Right atrium auricular region (tissue), 2 donors: ENCODE results near the gene LSS. TPM values are rescaled to one million over a fixed set of nuclear protein-coding genes. Genes with fewer than 3 reads are reported as not detected.

Experiments
- DNase-seq: peaks from one replicate; pipeline ENCODE4 v3.0.0-alpha.2; 2019; ENCODE audit warnings: low spot score
- H3K27ac ChIP-seq, 2 donors: fragments of 200-600 bp; sonication (generic); 1 replicate in 1 of 2; 2 replicates in 1 of 2; pipeline ENCODE4 v1.5.1; 2016 to 2019
- H3K27me3 ChIP-seq, 2 donors: fragments of 200-600 bp; sonication (generic); one replicate each; pipeline versions ENCODE4 v1.5.1 to v1.6.0; 2017 to 2019
- H3K36me3 ChIP-seq: fragments of 200-600 bp; sonication (generic); one replicate; pipeline ENCODE4 v1.5.1; 2016
- H3K4me1 ChIP-seq, 2 donors: fragments of 200-600 bp; sonication (generic); one replicate each; pipeline versions ENCODE4 v1.5.1 to v1.6.0; 2017 to 2019
- H3K4me3 ChIP-seq, 2 donors: fragments of 200-600 bp; sonication (generic); 1 replicate in 1 of 2; 2 replicates in 1 of 2; pipeline ENCODE4 v1.5.1; 2017 to 2019; ENCODE audit warnings: mild to moderate bottlenecking in 1 of 2, moderate library complexity in 1 of 2
- H3K9me3 ChIP-seq, 2 donors: fragments of 200-600 bp; sonication (generic); one replicate each; pipeline ENCODE4 v1.5.1; 2019
- CTCF ChIP-seq, 2 donors: fragments of 200-600 bp; sonication (generic); IDR thresholded peaks; one replicate each; pipeline ENCODE4 v1.5.1; 2019; ENCODE audit warnings: antibody characterized with exemption in 2 of 2
- total RNA-seq, 2 donors: library from RNA; depleted of rRNA; stranded (reverse); fragments of >200 nt; gene quantifications; one replicate each; pipeline ENCODE4 v1.1.0, GENCODE V29; 2016

The LSS gene
- total RNA-seq, 2 donors from 2014 or later, result 31.4 to 36.6 TPM

- Histone ChIP-seq H3K9me3 (no peaks in the 10 kb centered on the region), H3K4me3 (no peak overlapping the region), H3K27me3 (no peaks in the 10 kb centered on the region), H3K4me1 (no peaks in the 10 kb centered on the region), H3K27ac (no peak overlapping the region), H3K36me3 (peaks cover 74% of the 10 kb centered on the region)
- DNase-seq, result no peak
- TF ChIP-seq CTCF (IDR thresholded peaks at IDR 0.05), result no peak
Measured at GRCh38 chr21:46207006-46207919, 21.3 kb downstream of the LSS start.

DNA sequence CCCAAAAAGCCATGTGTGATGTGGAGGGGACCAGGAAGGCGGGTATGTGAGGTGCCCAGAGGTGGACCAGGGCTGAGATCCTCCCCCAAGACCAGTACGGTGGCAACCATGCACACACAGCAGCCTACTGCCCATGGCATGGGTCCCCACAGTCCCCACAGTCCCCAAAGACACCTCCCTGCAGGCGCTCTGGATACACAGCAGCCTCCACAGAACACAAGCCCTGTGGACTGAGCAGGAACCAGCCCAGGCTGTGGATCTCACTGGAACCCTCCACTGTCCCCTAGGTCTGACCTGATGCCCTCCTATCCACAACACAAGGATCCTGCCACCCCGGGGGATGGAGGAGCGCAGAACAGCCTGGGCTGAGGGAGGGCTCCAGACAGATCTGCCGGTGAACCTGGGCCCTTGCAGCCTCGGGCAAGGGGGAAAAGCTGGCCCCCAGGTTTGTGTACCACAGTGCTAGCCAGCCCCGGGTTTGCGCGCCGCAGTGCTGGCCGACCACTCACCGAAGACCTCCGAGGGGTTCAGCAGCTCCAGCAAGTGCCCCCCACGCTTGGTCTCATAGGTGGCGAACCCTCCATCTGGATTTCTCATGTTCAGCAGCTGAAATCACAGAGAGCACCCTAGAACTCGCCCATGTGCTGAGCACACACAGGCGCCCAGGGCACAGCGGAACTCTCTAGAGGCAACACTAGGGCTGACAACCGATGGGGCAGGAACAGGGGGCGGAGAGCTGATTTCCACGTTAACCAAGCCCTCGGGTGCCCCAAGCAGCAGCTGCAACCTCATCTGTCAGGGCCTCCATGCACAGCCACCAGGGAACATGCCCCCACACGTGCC lies 22.2 kb downstream of the LSS start:
- no peak overlapping the region for H3K4me3 ChIP-seq
- no peaks in the 10 kb centered on the region for H3K9me3 ChIP-seq
- H3K36me3 ChIP-seq, result peaks cover 74% of the 10 kb centered on the region
- no peak overlapping the region for H3K27ac ChIP-seq
- no peak for TF ChIP-seq CTCF (IDR thresholded peaks at IDR 0.05)
- no peaks in the 10 kb centered on the region for H3K27me3 ChIP-seq
- no peaks in the 10 kb centered on the region for H3K4me1 ChIP-seq
- no peak for DNase-seq

DNA sequence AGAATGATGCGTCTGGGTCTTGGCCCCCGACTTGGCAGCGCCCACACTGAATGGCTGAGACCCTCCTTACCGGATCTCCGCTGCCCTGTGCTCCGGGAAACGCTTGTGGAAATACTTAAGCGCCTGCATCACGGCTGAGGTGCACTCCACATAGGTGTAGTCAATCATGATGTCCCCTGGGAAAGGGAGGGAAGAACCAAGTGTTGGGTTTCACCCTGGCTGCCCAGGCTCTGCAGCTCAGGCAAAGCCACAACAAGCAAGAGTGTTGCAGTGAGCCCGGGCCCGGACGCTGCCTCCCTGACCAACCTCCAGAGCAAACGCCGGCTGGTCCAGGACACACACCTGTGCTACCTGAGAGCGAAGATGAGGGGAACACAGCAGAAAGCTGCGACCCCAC lies 22.8 kb downstream of the LSS start:
- peaks cover 74% of the 10 kb centered on the region for H3K36me3 ChIP-seq
- no peak overlapping the region for H3K4me3 ChIP-seq
- no peaks in the 10 kb centered on the region for H3K27me3 ChIP-seq
- no peaks in the 10 kb centered on the region for H3K9me3 ChIP-seq
- H3K4me1 ChIP-seq, result no peaks in the 10 kb centered on the region
- no peak overlapping the region for H3K27ac ChIP-seq
- TF ChIP-seq CTCF (IDR thresholded peaks at IDR 0.05), result no peak
- no peak for DNase-seq

DNA sequence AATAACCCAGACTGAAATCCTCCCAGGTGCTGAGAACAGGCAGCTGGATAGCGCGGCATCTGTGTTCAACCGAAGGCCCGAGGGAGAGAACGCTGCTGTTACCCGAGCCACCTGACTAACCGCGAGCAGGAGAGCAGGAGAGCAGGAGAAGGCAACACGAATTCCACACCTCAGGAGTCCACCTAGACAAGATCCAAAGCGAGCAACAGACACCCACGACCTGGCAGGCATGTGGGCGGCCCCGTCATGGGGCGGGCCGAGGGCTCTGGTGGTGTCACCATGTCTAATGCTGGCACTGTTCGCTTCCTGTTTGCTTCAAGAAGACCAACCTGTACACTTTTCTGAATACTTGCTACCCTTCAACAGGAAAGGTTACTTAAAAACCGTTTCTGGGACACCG lies 23.4 kb downstream of the LSS start:
- no peak overlapping the region for H3K27ac ChIP-seq
- H3K4me3 ChIP-seq, result no peak overlapping the region
- no peak for DNase-seq
- no peaks in the 10 kb centered on the region for H3K9me3 ChIP-seq
- no peaks in the 10 kb centered on the region for H3K4me1 ChIP-seq
- TF ChIP-seq CTCF (IDR thresholded peaks at IDR 0.05), result no peak
- peaks cover 69% of the 10 kb centered on the region for H3K36me3 ChIP-seq
- H3K27me3 ChIP-seq, result no peaks in the 10 kb centered on the region

DNA sequence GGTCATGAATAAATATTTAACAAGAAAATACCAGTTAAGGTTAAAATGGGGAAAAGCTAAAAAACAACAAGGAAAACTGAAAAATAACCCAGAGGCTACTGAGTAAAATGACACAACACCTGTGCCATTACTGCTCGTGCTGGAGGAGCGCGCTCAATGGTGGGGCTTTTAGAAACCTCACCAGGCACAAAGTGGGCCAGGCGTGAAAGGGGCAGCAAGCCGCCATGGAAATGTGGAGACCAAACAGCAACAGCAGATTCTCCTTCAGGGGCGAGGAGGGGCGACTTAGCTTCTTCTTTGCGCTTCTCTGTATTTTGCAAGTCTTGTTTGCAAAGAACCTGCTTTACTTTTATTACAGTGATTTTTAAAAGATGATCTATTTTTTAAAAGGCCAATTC lies 25.4 kb downstream of the LSS start:
- Histone ChIP-seq H3K4me3 (no peak overlapping the region), H3K27ac (peak overlapping the region in 1 of 2 donors; percentile 27)

More for the DNA sequence above, 25.4 kb downstream of the LSS start:
- no peak for DNase-seq
- Histone ChIP-seq H3K27me3 (no peaks in the 10 kb centered on the region), H3K4me1 (no peaks in the 10 kb centered on the region), H3K9me3 (no peaks in the 10 kb centered on the region), H3K36me3 (peaks cover 60% of the 10 kb centered on the region)
- no peak for TF ChIP-seq CTCF (IDR thresholded peaks at IDR 0.05)
